ENCODE data around the gene PBX2.

Gene PBX2

DNA sequence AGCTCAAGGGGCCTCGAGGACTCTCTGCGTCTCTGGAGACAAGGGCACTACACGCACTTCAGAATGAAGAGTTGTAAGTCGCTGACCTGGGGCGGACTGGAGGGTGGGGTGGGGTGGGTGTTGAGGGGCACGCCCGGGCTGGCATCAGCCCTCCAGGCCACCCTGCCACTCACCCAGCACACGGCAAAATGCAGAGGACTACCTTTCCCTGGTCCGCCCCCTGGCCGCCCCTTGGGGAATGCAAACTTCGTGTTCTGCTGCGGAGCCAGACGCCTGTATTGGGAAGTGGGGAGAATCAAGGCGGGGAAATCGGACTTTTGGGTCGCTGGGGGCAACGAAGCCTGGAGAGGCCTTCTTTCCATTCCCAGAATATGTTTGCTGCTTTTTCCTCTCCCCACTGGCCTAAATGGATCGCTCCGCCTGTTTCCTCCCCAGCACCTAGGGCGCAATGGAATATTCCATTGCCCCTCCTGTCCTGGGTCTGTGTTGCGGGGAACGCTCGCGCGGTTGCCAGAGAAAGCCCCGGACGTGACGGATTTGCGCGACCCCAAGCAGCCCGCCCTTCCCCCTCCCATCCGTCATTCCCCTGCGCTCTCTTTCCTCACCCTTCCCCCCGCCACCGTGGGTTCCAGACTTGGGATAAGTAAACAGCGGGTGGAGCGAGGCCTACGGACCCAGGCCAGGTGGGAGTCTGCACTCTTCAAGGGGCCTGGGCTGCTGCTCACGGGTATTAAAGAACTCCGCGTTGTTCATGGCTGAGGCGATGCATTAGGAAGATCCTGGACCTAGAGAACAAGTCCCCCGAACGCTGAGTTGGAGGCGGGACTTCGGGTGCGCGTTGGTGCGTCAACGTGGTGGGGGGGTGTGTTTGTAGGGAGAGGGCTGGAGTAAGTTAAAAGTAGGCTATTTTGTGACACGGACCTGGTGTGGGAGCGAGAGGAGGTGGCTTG, 36.2 kb downstream of the PBX2 start, which contains the start of gene PPT2:
PPT2 (plus strand) TSS at position 578 of the 950 bp plus-strand sequence. CDS start 454 bp downstream, outside the sequence.
- peak; percentile 84 for DNase-seq (ENCODE audit: low spot score)
- in situ Hi-C loops (cut with MboI; ENCODE audit: low sequenced_read_pairs, unreplicated experiment), result no loop called here
- TF ChIP-seq, protein P1, sequence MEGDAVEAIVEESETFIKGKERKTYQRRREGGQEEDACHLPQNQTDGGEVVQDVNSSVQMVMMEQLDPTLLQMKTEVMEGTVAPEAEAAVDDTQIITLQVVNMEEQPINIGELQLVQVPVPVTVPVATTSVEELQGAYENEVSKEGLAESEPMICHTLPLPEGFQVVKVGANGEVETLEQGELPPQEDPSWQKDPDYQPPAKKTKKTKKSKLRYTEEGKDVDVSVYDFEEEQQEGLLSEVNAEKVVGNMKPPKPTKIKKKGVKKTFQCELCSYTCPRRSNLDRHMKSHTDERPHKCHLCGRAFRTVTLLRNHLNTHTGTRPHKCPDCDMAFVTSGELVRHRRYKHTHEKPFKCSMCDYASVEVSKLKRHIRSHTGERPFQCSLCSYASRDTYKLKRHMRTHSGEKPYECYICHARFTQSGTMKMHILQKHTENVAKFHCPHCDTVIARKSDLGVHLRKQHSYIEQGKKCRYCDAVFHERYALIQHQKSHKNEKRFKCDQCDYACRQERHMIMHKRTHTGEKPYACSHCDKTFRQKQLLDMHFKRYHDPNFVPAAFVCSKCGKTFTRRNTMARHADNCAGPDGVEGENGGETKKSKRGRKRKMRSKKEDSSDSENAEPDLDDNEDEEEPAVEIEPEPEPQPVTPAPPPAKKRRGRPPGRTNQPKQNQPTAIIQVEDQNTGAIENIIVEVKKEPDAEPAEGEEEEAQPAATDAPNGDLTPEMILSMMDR (IDR thresholded peaks at IDR 0.05; ENCODE audit: borderline replicate concordance, control extremely low read depth, extremely low read depth, insufficient read depth, missing control alignments), result no peak

DNA sequence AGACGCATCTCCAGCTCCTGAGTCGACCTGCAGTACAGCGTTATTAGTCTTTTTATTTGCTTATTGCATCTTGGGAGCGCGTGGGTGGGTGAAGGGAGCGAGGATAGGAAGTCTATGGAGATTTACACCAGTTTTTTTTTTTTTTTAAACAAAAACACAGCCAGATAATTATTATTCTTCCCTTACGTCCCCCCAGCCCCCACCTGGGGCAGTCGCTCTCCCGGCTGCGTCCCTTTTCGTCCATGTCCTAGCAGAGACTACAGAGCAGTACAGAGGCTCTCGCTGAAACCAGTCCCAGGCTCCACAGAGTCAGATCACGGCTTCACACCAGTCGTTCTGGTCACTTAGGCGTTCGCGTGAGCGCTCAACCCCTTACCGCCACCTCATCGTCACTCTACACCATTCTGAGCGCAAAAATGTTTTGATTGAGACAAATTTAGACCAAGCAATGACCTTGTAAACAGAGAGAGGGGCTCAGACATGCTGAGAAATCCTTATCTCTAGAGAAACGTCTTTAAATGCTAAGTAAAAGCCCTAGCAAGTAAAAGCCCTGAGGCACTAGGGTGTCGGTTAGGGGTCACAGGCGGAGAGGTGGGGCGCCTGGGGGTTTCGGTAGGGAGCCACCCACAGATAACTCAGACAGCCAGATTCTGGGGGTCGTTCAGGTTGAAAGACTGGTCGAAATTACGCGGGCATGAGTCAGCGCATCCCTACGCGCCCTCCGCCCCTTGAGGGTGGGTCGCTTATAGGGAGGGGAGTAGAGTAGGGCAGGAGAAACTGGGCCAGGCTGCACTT, 37.0 kb downstream of the PBX2 start:
- TF ChIP-seq, protein P1 (IDR thresholded peaks at IDR 0.05; ENCODE audit: borderline replicate concordance, control extremely low read depth, extremely low read depth, insufficient read depth, missing control alignments), result no peak
- DNase-seq (ENCODE audit: low spot score), result no peak
- in situ Hi-C loops (cut with MboI; ENCODE audit: low sequenced_read_pairs, unreplicated experiment), result no loop called here

DNA sequence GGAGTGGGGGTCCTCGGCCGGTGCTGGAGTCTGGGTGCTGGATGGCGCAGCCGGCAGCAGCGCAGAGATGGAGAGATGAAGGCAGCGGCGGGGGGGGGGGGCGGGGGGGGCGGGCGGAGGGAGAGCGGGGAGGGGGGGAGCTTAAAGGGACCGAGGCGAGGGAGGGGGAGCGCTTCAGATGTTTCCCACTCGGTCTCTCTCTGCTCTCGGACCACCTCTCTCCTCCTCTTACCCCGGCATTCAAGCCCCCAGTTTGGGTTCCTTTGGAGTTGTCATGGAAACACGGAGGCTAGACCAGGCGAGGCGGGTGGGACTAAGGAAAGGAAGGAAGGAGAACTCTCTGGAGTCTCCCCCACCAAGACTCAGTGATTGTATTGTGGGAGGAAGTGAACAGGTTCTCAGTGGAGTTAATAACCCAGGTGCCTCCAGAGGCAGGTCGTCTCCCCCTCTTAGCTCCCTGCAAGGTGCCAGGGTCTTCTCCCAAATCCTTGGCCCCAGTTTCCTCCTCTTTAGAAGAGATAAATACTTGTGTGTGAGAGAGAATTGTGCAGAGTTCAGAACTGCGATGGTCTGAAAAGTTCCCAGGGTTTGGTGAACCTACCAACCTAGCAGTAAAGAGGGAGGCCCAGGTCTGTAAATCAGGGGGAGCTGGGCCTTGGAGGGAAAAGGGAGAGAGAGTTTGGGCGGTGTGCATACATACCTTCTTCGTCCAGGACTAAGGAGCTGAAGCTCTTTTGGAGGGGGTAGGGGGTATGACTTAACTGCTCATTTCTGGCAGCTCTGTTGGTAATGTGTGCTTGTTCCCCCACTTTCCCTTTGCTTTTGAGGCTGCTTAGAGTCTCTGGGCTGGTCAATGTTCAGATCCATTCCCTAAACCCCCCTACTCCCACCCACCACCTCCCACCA, 37.9 kb downstream of the PBX2 start, which contains the start of gene PRRT1:
PRRT1 (minus strand) TSS at position 77 of the 906 bp plus-strand sequence. CDS start 112 bp downstream, outside the sequence.
- in situ Hi-C loops (cut with MboI; ENCODE audit: low sequenced_read_pairs, unreplicated experiment), result no loop called here

DNA sequence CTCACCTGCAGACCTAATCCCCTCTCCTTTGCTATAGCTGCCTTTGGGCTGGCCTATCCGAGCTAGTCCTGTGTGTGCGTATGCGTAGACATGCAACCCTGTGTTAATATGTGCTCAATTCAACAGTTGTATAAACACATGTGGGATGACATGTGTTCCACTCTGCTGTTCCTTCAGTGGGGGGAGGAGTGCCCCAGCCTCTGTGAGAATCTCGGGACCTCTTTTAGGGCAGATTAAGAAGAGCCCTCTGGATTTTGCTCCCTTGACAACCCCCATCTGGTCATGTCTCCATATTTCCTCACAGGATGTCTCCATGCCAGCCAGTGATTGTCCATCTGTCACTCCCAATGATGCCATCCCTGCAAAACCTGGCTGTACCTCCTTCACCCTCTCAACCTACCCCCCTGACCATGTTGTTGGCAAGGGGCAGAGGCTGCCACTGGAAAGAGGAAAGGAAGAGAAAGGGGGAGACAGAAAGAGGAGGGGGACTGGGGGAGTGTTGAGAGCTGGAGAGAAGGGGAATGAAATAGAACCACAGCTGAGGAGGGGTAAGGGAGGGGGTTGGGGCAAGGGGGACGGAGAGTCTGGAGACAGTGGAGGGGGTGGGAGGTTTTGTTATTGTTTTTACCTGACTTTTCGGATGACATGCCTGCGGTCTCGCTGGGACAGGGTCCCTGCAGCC, 38.7 kb downstream of the PBX2 start:
- in situ Hi-C loops (cut with MboI; ENCODE audit: low sequenced_read_pairs, unreplicated experiment), result no loop called here

More for the DNA sequence above, 37.9 kb downstream of the PBX2 start, which contains the start of gene PRRT1:
- TF ChIP-seq, protein P1 (IDR thresholded peaks at IDR 0.05; ENCODE audit: borderline replicate concordance, control extremely low read depth, extremely low read depth, insufficient read depth, missing control alignments), result no peak
- no peak for DNase-seq (ENCODE audit: low spot score)

DNA sequence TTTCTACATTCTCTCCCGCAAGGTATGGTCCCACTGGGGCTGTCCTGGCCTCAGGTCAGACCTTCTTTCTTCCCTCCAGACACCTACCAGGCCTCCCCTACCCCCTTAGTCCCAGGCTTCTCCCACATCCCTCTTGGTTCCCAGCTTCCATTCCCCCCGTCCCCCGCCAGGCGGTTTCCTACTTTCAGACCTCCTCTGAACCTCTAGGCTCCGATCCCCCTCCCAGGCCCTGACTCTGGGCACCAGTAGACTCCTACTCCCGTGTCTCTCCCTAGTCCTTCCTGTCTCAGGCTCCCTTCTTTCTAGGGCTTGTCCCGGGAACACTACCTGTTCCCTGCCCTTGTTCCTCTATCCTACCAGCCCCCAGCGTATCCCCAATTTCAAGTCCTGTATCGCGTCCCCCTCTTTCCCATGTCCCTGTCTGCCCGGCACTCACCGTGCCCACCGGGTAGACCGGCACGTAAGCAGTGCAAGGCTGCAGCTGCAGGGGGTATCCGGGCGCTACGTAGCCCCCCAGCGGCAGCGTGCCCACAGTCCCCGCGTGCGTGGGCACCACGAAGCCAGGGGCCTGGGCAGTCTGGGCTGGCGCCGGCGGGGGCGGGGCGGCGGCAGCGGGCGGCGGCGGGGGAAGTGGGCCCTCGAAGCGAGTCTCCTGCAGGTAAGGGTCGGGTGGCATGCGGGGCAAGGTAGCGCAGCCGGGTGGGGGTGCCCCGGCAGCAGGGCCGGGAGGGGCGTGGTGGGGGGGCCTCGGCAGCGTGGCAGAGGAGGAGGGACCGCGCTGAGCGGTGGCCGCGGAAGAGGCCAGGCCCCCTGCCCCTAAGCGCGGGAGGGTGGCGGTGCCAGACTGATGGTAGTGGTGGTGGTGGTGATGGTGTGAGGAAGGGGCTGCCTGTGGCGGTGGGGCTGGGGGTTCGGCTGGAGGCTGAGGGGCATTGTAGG, 39.8 kb downstream of the PBX2 start:
- TF ChIP-seq, protein P1 (IDR thresholded peaks at IDR 0.05; ENCODE audit: borderline replicate concordance, control extremely low read depth, extremely low read depth, insufficient read depth, missing control alignments), result no peak
- in situ Hi-C loops (cut with MboI; ENCODE audit: low sequenced_read_pairs, unreplicated experiment), result no loop called here
- peak; percentile 18 for DNase-seq (ENCODE audit: low spot score)

More for the DNA sequence above, 38.7 kb downstream of the PBX2 start:
- TF ChIP-seq, protein P1 (IDR thresholded peaks at IDR 0.05; ENCODE audit: borderline replicate concordance, control extremely low read depth, extremely low read depth, insufficient read depth, missing control alignments), result no peak
- DNase-seq (ENCODE audit: low spot score), result no peak

Measured in GM13976 (cell line).